GM19240 (cell line): ENCODE results near the gene ZNF853.
"Not testable (repeated sequence)": the region's sequence is repeated elsewhere in the genome, so short reads cannot be mapped to it uniquely, and the experiment has no call there.

Experiments used
- DNase-seq: peaks from one replicate; pipeline ENCODE4 v3.0.0; 2011; ENCODE audit warnings: low spot score; ENCODE audit not compliant: insufficient read length

Gene ZNF853

DNA sequence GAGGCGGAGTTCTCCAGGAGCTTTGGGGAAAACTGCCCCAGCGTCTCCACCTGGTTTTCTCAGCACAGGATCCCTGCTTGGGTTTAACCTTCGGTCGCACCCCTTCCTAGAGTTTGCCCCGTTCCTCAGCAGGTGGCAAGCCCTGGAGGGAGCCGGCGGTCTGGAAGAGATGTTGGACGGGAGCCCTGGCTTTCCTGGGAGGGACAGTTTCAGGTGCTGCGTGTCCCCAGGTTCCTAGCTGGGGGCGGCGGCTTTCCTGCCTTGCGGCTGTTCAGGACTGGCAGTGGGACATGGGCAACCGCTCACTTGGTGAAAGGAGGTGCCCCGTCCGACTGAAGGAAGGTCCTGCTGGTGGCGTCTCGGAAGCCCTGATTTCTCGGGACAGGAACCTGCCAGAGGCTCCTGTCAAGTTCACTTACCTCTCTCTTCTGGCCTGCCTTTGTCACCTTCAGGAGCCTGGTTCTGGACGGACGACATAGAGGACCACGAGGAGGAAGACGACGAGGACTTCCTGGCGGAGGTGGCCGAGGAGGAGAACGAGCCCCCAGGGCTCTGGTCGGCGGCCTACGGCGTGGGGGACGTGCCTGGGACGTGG, 36.5 kb downstream of the ZNF853 start:
- no peak for DNase-seq

DNA sequence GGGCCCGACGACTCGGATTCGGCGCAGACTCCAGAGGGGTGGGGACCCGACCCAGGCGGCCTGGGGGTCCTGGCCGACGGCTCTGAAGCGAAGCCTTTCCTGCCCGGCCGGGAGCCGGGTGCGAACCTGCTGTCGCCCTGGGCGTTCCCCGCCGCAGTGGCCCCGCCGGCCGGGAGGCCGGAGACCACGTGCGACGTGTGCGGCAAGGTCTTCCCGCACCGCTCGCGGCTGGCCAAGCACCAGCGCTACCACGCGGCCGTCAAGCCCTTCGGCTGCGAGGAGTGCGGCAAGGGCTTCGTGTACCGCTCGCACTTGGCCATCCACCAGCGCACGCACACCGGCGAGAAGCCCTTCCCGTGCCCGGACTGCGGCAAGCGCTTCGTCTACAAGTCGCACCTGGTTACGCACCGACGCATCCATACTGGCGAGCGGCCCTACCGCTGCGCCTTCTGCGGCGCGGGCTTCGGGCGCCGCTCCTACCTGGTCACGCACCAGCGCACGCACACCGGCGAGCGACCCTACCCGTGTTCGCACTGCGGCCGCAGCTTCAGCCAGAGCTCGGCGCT, 37.1 kb downstream of the ZNF853 start:
- no peak for DNase-seq

- DNase-seq = no peak
Observed at GRCh38 chr7:6653071-6654003, 37.9 kb downstream of the ZNF853 start.

GRCh38 chr7:6654113-6654841, 38.9 kb downstream of the ZNF853 start:
- no peak for DNase-seq

- DNase-seq = no peak
Observed at GRCh38 chr7:6654842-6655610, 39.6 kb downstream of the ZNF853 start.

- DNase-seq = no peak
Observed at GRCh38 chr7:6655636-6656385, 40.4 kb downstream of the ZNF853 start.

DNA sequence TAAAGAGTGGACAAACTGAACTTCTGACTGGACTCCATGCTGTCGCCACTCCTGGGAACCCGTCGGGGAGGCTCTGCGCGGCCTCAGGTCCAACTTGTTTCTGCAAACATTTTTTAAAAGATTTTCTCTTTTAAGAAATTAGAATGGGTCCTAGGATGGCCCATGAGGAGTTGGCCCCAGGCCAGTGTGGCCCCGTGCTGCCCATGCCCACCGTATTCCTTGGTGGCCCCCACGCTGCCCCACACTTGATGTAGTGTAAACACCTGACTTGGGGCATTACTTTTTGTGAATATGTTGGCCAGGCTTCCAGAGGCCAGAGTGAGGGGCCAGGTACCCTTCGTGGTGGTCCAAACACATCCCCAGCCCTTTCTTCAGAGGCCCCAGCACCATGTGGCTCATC, 41.0 kb downstream of the ZNF853 start:
- no peak for DNase-seq

GRCh38 chr7:6658618-6659345, 43.4 kb downstream of the ZNF853 start:
- DNase-seq = no peak

GRCh38 chr7:6670851-6671250, 55.4 kb downstream of the ZNF853 start:
- not testable (repeated sequence) for DNase-seq
